H1 (cell line): ENCODE results near the gene NKAIN2. TPM values are rescaled to one million over a fixed set of nuclear protein-coding genes. Genes with fewer than 3 reads are reported as not detected.

Experiments
- BACH1 ChIP-seq: IDR thresholded peaks from 2 replicates; pipeline ENCODE4 v1.6.1; 2012; ENCODE audit warnings: low read length, improper control_type of control experiment
- CHD1 ChIP-seq: IDR thresholded peaks from 2 replicates; pipeline ENCODE4 v1.6.1; 2012; ENCODE audit warnings: low read depth, low read length, improper control_type of control experiment
- CHD7 ChIP-seq: fragments of 300-600 bp; sonication (generic); IDR thresholded peaks from 2 replicates; pipeline ENCODE4 v1.7.1; 2012; ENCODE audit warnings: low read length, moderate library complexity, mild to moderate bottlenecking, inconsistent platforms; ENCODE audit not compliant: insufficient replicate concordance
- CTBP2 ChIP-seq: IDR thresholded peaks from 2 replicates; pipeline ENCODE4 v1.7.0; 2011; ENCODE audit warnings: borderline replicate concordance, mild to moderate bottlenecking, moderate library complexity, mixed read lengths, low read length; ENCODE audit not compliant: insufficient read depth, insufficient read length
- HDAC2 ChIP-seq, 2 experiments: fragments of 300-600 bp in 1 of 2; sonication (generic) in 1 of 2; IDR thresholded peaks; 2 replicates each; pipeline ENCODE4 v1.6.1; 2011 to 2012; ENCODE audit warnings: low read depth in 2 of 2, low read length in 2 of 2, mild to moderate bottlenecking in 2 of 2, moderate library complexity in 2 of 2, borderline replicate concordance in 1 of 2, inconsistent platforms in 1 of 2
- JUN ChIP-seq: IDR thresholded peaks from 2 replicates; pipeline ENCODE4 v1.6.1; 2011; ENCODE audit warnings: low read depth, mild to moderate bottlenecking, improper control_type of control experiment, low read length
- MAX ChIP-seq: IDR thresholded peaks from 2 replicates; pipeline ENCODE4 v1.6.1; 2012; ENCODE audit warnings: inconsistent platforms
- RNF2 ChIP-seq: fragments of 200-900, 300-1000 bp; sonication (generic); IDR thresholded peaks from 2 replicates; pipeline ENCODE4 v1.7.1; 2016; ENCODE audit warnings: borderline replicate concordance, low read depth, mild to moderate bottlenecking, antibody characterized with exemption, low read length; ENCODE audit not compliant: poor library complexity, severe bottlenecking; ENCODE audit errors: missing control alignments
- SIN3A ChIP-seq, 2 experiments: IDR thresholded peaks in 1 of 2; conservative IDR thresholded peaks in 1 of 2; 2 replicates each; pipeline ENCODE4 v1.6.1; 2011 to 2012; ENCODE audit warnings: low read length in 2 of 2, improper control_type of control experiment in 1 of 2, low read depth in 1 of 2, mild to moderate bottlenecking in 1 of 2
- SIRT6 ChIP-seq: IDR thresholded peaks from one replicate; pipeline ENCODE4 v1.7.1; 2012; ENCODE audit warnings: low read length, inconsistent platforms
- ZNF274 ChIP-seq: IDR thresholded peaks from 2 replicates; pipeline ENCODE4 v1.7.0; 2012; ENCODE audit warnings: low read length, borderline replicate concordance; ENCODE audit errors: extremely low read depth
- polyA plus RNA-seq, 7 experiments: library from polyadenylated mRNA; depleted of rRNA in 3 of 7; stranded (reverse) in 5 of 7; unstranded in 2 of 7; fragments of >200 nt in 5 of 7; fragments of 200-250 nt in 2 of 7; gene quantifications; 1 replicate in 5 of 7; 2 replicates in 1 of 7; 4 replicates in 1 of 7; pipeline versions ENCODE4 v1.2.1 to v1.2.3, GENCODE V29; 2011 to 2013; ENCODE audit warnings: missing spikeins in 2 of 7, mixed read lengths in 2 of 7
- total RNA-seq: library from RNA; stranded (reverse); fragmentation: NEBNext Ultra II Directional; extraction: Animal tissue kit (Norgen Biotek cat#: 25700); gene quantifications from 2 replicates; pipeline ENCODE4 v1.2.1, GENCODE V29; 2021

Gene NKAIN2
- total and polyA plus RNA-seq, 2 of the 8 experiments (the other 6 are each of a cell fraction or from before 2014, with no cell fraction given) = 0.20 to 0.34 TPM

- TF ChIP-seq CHD7 = no peak
- TF ChIP-seq ZNF274 = no peak
- TF ChIP-seq CHD1 = no peak
- TF ChIP-seq RNF2 = no peak
- no peak for TF ChIP-seq JUN
- TF ChIP-seq SIN3A (conservative IDR thresholded peaks at IDR 0.05 in 1 of 2, IDR thresholded peaks at IDR 0.05 in 1 of 2; ENCODE audit: low read depth in 1 of 2, low read length in 2 of 2) = no peak
- TF ChIP-seq HDAC2 (IDR thresholded peaks at IDR 0.05; ENCODE audit: borderline replicate concordance in 1 of 2, low read depth in 2 of 2, low read length in 2 of 2) = no peak
- no peak for TF ChIP-seq CTBP2
- TF ChIP-seq SIRT6 = no peak
- no peak for TF ChIP-seq BACH1
- TF ChIP-seq MAX = no peak
These were observed 786.3 kb downstream of the NKAIN2 start (continued) for GRCh38 chr6:124590001-124590400.
